Measurements from ENCODE around the gene GSS. TPM values are rescaled to one million over a fixed set of nuclear protein-coding genes. Genes with fewer than 3 reads are reported as not detected.

GSS gene
- total RNA-seq, 6 donors from 2014 or later: 26.1 to 106 (median 34.3) TPM

GRCh38 chr20:34970846-34971560 lies 15.4 kb upstream of the GSS start:
- ATAC-seq (ENCODE audit: low FRiP score in 2 of 2) (no peak), DNase-seq (no peak)
- TF ChIP-seq POLR2AphosphoS5 (IDR thresholded peaks at IDR 0.05): no peak
- no peak for TF ChIP-seq POLR2A (IDR thresholded peaks at IDR 0.05)
- no peak for TF ChIP-seq CTCF (IDR thresholded peaks at IDR 0.05)
- no peak for TF ChIP-seq EP300 (IDR thresholded peaks at IDR 0.05)
- H3K4me3 ChIP-seq: no peak overlapping the region
- no peak overlapping the region for H3K27ac ChIP-seq
- H3K27me3 ChIP-seq: no peaks in the 10 kb centered on the region
- H3K9me3 ChIP-seq: no peaks in the 10 kb centered on the region
- H3K36me3 ChIP-seq: no peaks in the 10 kb centered on the region
- 90 to 92% methylated on average over 8 to 9 of the region's 9 CpGs for WGBS, 2 donors
- H3K4me1 ChIP-seq: no peaks in the 10 kb centered on the region

GRCh38 chr20:34970193-34970840 lies 14.7 kb upstream of the GSS start:
- no peaks in the 10 kb centered on the region for H3K27me3 ChIP-seq
- H3K27ac ChIP-seq: no peak overlapping the region
- no peaks in the 10 kb centered on the region for H3K36me3 ChIP-seq
- WGBS, 2 donors: 86 to 87% methylated on average over 4 to 7 of the region's 7 CpGs
- ATAC-seq (ENCODE audit: low FRiP score in 2 of 2): no peak
- no peak for DNase-seq
- no peaks in the 10 kb centered on the region for H3K4me1 ChIP-seq
- no peaks in the 10 kb centered on the region for H3K9me3 ChIP-seq
- TF ChIP-seq POLR2A (IDR thresholded peaks at IDR 0.05) (no peak), CTCF (IDR thresholded peaks at IDR 0.05) (no peak), EP300 (IDR thresholded peaks at IDR 0.05) (no peak), POLR2AphosphoS5 (IDR thresholded peaks at IDR 0.05) (no peak)
- H3K4me3 ChIP-seq: no peak overlapping the region

- H3K9me3 ChIP-seq: no peaks in the 10 kb centered on the region
- H3K27me3 ChIP-seq: no peaks in the 10 kb centered on the region
- 81 to 89% methylated on average over 7 of the region's 7 CpGs for WGBS, 2 donors
- H3K36me3 ChIP-seq: no peaks in the 10 kb centered on the region
- DNase-seq: no peak
- no peaks in the 10 kb centered on the region for H3K4me1 ChIP-seq
- H3K4me3 ChIP-seq: no peak overlapping the region
- ATAC-seq (ENCODE audit: low FRiP score in 2 of 2): no peak
- TF ChIP-seq EP300 (IDR thresholded peaks at IDR 0.05) (no peak), POLR2A (IDR thresholded peaks at IDR 0.05) (no peak), CTCF (IDR thresholded peaks at IDR 0.05) (no peak), POLR2AphosphoS5 (IDR thresholded peaks at IDR 0.05) (no peak)
- H3K27ac ChIP-seq: no peak overlapping the region
Observed at GRCh38 chr20:34968042-34968775, 12.6 kb upstream of the GSS start.

- Histone ChIP-seq H3K4me3 (no peak overlapping the region), H3K36me3 (no peaks in the 10 kb centered on the region), H3K27me3 (no peaks in the 10 kb centered on the region), H3K4me1 (no peaks in the 10 kb centered on the region), H3K27ac (no peak overlapping the region), H3K9me3 (no peaks in the 10 kb centered on the region)
- WGBS, 2 donors: 91 to 96% methylated on average over 4 to 5 of the region's 5 CpGs
- TF ChIP-seq POLR2AphosphoS5 (IDR thresholded peaks at IDR 0.05): no peak
- no peak for TF ChIP-seq POLR2A (IDR thresholded peaks at IDR 0.05)
- no peak for TF ChIP-seq CTCF (IDR thresholded peaks at IDR 0.05)
- no peak for TF ChIP-seq EP300 (IDR thresholded peaks at IDR 0.05)
- DNase-seq: no peak
- ATAC-seq (ENCODE audit: low FRiP score in 2 of 2): no peak
Observed at GRCh38 chr20:34967421-34967820, 11.8 kb upstream of the GSS start.

All from upper lobe of left lung (tissue), 6 donors.